Neural cell (in vitro differentiated cells): ENCODE measurements around the gene CCDC33. TPM values are rescaled to one million over a fixed set of nuclear protein-coding genes. Genes with fewer than 3 reads are reported as not detected.

Source experiments
- H2AFZ ChIP-seq: fragments of 200-600, 300-800 bp; sonication (generic), shearing (Covaris generic); 2 replicates; pipeline ENCODE4 v1.6.0; 2014; ENCODE audit warnings: low read depth, mild to moderate bottlenecking, antibody characterized with exemption, low read length, moderate library complexity
- H3F3A ChIP-seq: fragments of 200-600 bp; shearing (Covaris generic); 2 replicates; pipeline ENCODE4 v1.6.1; 2016; ENCODE audit warnings: mild to moderate bottlenecking, moderate library complexity, mixed read lengths, antibody characterized with exemption, low read length; ENCODE audit not compliant: insufficient read depth, poor library complexity, severe bottlenecking
- H3K27ac ChIP-seq: fragments of 200-600, 300-800 bp; sonication (generic), shearing (Covaris generic); 2 replicates; pipeline ENCODE4 v1.5.1; 2014; ENCODE audit warnings: mild to moderate bottlenecking, low read length, moderate library complexity
- H3K27me3 ChIP-seq: fragments of 300-800, 200-600 bp; sonication (generic), shearing (Covaris generic); 2 replicates; pipeline ENCODE4 v1.6.0; 2014; ENCODE audit warnings: mild to moderate bottlenecking, low read depth, low read length, moderate library complexity; ENCODE audit not compliant: insufficient read depth
- H3K36me3 ChIP-seq: fragments of 300-800, 200-600 bp; sonication (generic), shearing (Covaris generic); 2 replicates; pipeline ENCODE4 v1.5.1; 2014; ENCODE audit warnings: mild to moderate bottlenecking, antibody characterized with exemption, low read length, moderate library complexity; ENCODE audit not compliant: insufficient read depth
- H3K4me2 ChIP-seq: fragments of 300-800, 200-600 bp; sonication (generic), shearing (Covaris generic); 2 replicates; pipeline ENCODE4 v1.6.0; 2014; ENCODE audit warnings: mild to moderate bottlenecking, low read length
- H3K4me3 ChIP-seq: fragments of 300-800, 200-600 bp; sonication (generic), shearing (Covaris generic); 2 replicates; pipeline ENCODE4 v1.5.1; 2014; ENCODE audit warnings: mild to moderate bottlenecking, low read length, moderate library complexity
- H3K79me2 ChIP-seq: fragments of 200-600 bp; shearing (Covaris generic); replicated peaks from 2 replicates; pipeline ENCODE4 v1.6.0; 2014; ENCODE audit warnings: mild to moderate bottlenecking, low read length, moderate library complexity; ENCODE audit not compliant: insufficient read depth
- H3K9ac ChIP-seq: fragments of 300-800, 200-600 bp; sonication (generic), shearing (Covaris generic); 2 replicates; pipeline ENCODE4 v1.6.1; 2016; ENCODE audit warnings: mild to moderate bottlenecking, low read length, mixed read lengths
- H3K9me2 ChIP-seq: fragments of 200-600 bp; shearing (Covaris generic); 2 replicates; pipeline ENCODE4 v1.6.1; 2016; ENCODE audit warnings: mild to moderate bottlenecking, low read length, mixed read lengths; ENCODE audit not compliant: insufficient read depth
- H3K9me3 ChIP-seq: fragments of 200-600, 300-800 bp; sonication (generic), shearing (Covaris generic); 2 replicates; pipeline ENCODE4 v1.6.1; 2016; ENCODE audit warnings: mild to moderate bottlenecking, mixed run types, low read length, moderate library complexity, mixed read lengths
- H4K20me1 ChIP-seq: fragments of 200-600 bp; shearing (Covaris generic); 2 replicates; pipeline ENCODE4 v1.6.1; 2016; ENCODE audit warnings: mild to moderate bottlenecking, mixed run types; ENCODE audit not compliant: insufficient read depth
- CTCF ChIP-seq: fragments of 450-650 bp; IDR thresholded peaks from 2 replicates; pipeline ENCODE4 v1.5.1; 2014; ENCODE audit warnings: antibody characterized with exemption, mild to moderate bottlenecking, moderate library complexity; ENCODE audit not compliant: poor library complexity, severe bottlenecking
- EP300 ChIP-seq: fragments of 450-650 bp; conservative IDR thresholded peaks from 2 replicates; pipeline ENCODE4 v1.6.1; 2014; ENCODE audit warnings: antibody characterized with exemption, mild to moderate bottlenecking, moderate library complexity; ENCODE audit not compliant: poor library complexity, severe bottlenecking
- EZH2 ChIP-seq: fragments of 200-600, 300-800 bp; shearing (Covaris generic), sonication (generic); IDR thresholded peaks from 2 replicates; pipeline ENCODE4 v1.6.1; 2014; ENCODE audit warnings: antibody characterized with exemption, low read length, borderline replicate concordance, mild to moderate bottlenecking; ENCODE audit not compliant: insufficient read depth, poor library complexity, severe bottlenecking
- MXI1 ChIP-seq: fragments of 450-650 bp; conservative IDR thresholded peaks from 2 replicates; pipeline ENCODE4 v1.6.1; 2014; ENCODE audit warnings: antibody characterized with exemption, mild to moderate bottlenecking; ENCODE audit not compliant: poor library complexity, severe bottlenecking
- POLR2AphosphoS5 ChIP-seq: IDR thresholded peaks from 2 replicates; pipeline ENCODE4 v1.6.1; 2012
- RAD21 ChIP-seq: fragments of 450-650 bp; conservative IDR thresholded peaks from 2 replicates; pipeline ENCODE4 v1.6.1; 2014; ENCODE audit warnings: antibody characterized with exemption, mild to moderate bottlenecking, moderate library complexity
- SMC3 ChIP-seq: fragments of 450-650 bp; conservative IDR thresholded peaks from 2 replicates; pipeline ENCODE4 v1.6.1; 2014; ENCODE audit warnings: antibody characterized with exemption, mild to moderate bottlenecking, moderate library complexity; ENCODE audit not compliant: poor library complexity
- TAF1 ChIP-seq: IDR thresholded peaks from 2 replicates; pipeline ENCODE4 v1.6.1; 2012; ENCODE audit warnings: low read depth
- polyA plus RNA-seq: library from polyadenylated mRNA; depleted of rRNA; stranded (reverse); fragments of >200 nt; gene quantifications from 2 replicates; pipeline ENCODE4 v1.2.3, GENCODE V29; 2014
- TF ChIP-seq, protein P1 (sequence below): IDR thresholded peaks from 2 replicates; pipeline ENCODE4 v1.6.1; 2012; ENCODE audit warnings: borderline replicate concordance

The CCDC33 gene
- polyA plus RNA-seq, 1 donor from 2014 or later, result 1.4 TPM

DNA sequence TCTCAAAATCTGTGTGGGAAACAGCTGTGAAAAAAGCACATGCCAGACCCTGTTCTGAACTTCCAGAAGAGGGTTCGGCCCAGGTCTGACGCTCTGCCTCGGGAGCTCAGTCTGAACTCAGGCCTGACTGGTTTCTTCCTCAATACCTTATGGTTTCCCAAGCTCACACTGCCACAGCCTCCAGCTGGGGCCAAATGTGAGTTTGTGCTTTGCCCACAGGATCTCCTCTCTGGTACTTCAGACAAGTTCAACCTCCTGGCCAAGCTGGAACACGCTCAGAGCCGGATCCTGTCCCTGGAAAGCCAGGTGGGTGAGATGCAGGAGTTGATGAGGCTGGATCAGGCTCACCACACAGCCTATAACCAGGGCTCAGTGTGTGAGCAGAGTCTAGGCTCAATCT, 97.5 kb downstream of the CCDC33 start:
- no peak overlapping the region for H2AFZ ChIP-seq
- no peak for TF ChIP-seq RAD21
- TF ChIP-seq TAF1, result no peak
- TF ChIP-seq SMC3, result no peak
- TF ChIP-seq EZH2, result no peak
- TF ChIP-seq CTCF, result no peak
- no peak for TF ChIP-seq MXI1
- TF ChIP-seq, protein P1, sequence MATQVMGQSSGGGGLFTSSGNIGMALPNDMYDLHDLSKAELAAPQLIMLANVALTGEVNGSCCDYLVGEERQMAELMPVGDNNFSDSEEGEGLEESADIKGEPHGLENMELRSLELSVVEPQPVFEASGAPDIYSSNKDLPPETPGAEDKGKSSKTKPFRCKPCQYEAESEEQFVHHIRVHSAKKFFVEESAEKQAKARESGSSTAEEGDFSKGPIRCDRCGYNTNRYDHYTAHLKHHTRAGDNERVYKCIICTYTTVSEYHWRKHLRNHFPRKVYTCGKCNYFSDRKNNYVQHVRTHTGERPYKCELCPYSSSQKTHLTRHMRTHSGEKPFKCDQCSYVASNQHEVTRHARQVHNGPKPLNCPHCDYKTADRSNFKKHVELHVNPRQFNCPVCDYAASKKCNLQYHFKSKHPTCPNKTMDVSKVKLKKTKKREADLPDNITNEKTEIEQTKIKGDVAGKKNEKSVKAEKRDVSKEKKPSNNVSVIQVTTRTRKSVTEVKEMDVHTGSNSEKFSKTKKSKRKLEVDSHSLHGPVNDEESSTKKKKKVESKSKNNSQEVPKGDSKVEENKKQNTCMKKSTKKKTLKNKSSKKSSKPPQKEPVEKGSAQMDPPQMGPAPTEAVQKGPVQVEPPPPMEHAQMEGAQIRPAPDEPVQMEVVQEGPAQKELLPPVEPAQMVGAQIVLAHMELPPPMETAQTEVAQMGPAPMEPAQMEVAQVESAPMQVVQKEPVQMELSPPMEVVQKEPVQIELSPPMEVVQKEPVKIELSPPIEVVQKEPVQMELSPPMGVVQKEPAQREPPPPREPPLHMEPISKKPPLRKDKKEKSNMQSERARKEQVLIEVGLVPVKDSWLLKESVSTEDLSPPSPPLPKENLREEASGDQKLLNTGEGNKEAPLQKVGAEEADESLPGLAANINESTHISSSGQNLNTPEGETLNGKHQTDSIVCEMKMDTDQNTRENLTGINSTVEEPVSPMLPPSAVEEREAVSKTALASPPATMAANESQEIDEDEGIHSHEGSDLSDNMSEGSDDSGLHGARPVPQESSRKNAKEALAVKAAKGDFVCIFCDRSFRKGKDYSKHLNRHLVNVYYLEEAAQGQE, result no peak
- no peak for TF ChIP-seq EP300
- no peak for TF ChIP-seq POLR2AphosphoS5
- H3K36me3 ChIP-seq, result no peaks in the 10 kb centered on the region
- no peak overlapping the region for H3K9ac ChIP-seq
- H3K27ac ChIP-seq, result no peak overlapping the region
- H3K9me2 ChIP-seq, result no peaks in the 10 kb centered on the region
- no peaks in the 10 kb centered on the region for H3K27me3 ChIP-seq
- no peaks in the 10 kb centered on the region for H4K20me1 ChIP-seq
- no peaks in the 10 kb centered on the region for H3K79me2 ChIP-seq
- H3K9me3 ChIP-seq, result peaks cover 4% of the 10 kb centered on the region
- H3K4me2 ChIP-seq, result no peak overlapping the region
- no peak overlapping the region for H3K4me3 ChIP-seq
- no peaks in the 10 kb centered on the region for H3F3A ChIP-seq

DNA sequence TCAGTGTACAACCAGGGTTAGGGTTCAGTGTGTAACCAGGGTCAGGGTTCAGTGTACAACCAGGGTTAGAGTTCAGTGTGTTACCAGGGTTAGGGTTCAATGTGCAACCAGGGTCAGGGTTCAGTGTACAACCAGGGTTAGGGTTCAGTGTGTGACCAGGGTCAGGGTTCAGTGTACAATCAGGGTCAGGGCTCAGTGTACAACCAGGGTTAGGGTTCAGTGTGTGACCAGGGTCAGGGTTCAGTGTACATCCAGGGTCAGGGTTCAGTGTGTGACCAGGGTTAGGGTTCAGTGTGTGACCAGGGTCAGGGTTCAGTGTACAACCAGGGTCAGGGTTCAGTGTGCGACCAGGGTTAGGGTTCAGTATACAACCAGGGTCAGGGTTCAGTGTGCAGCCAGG, 98.0 kb downstream of the CCDC33 start:
- Histone ChIP-seq H3K79me2 (no peaks in the 10 kb centered on the region), H3K4me2 (no peak overlapping the region), H3K4me3 (no peak overlapping the region), H3K36me3 (no peaks in the 10 kb centered on the region), H3K9me3 (peaks cover 4% of the 10 kb centered on the region), H2AFZ (no peak overlapping the region), H3K27me3 (no peaks in the 10 kb centered on the region), H3F3A (no peaks in the 10 kb centered on the region), H4K20me1 (no peaks in the 10 kb centered on the region), H3K27ac (no peak overlapping the region), H3K9me2 (no peaks in the 10 kb centered on the region), H3K9ac (no peak overlapping the region)
- TF ChIP-seq RAD21, result no peak
- TF ChIP-seq CTCF, result no peak
- TF ChIP-seq MXI1, result no peak
- no peak for TF ChIP-seq EZH2
- no peak for TF ChIP-seq EP300
- TF ChIP-seq TAF1, result no peak
- no peak for TF ChIP-seq SMC3
- TF ChIP-seq POLR2AphosphoS5, result no peak
- TF ChIP-seq, protein P1, result no peak
